PC-3 (cell line): ENCODE data around the gene EGLN2.
"Not testable (repeated sequence)": the region's sequence is repeated elsewhere in the genome, so short reads cannot be mapped to it uniquely, and the experiment has no call there.

Source experiments
- EZH2 ChIP-seq: fragments of 300-600 bp; sonication (generic); IDR thresholded peaks from one replicate; pipeline ENCODE4 v1.6.1; 2017; ENCODE audit warnings: antibody characterized with exemption, mild to moderate bottlenecking, low read length; ENCODE audit not compliant: unreplicated experiment
- EZH2phosphoT487 ChIP-seq: fragments of 300-600 bp; sonication (generic); IDR thresholded peaks from 2 replicates; pipeline ENCODE4 v1.6.1; 2018; ENCODE audit warnings: mild to moderate bottlenecking, antibody characterized with exemption, low read length, borderline replicate concordance
- TF ChIP-seq, protein P1 (sequence below): fragments of 300-600 bp; sonication (generic); conservative IDR thresholded peaks from 2 replicates; pipeline ENCODE4 v1.5.1; 2017; ENCODE audit warnings: antibody characterized with exemption, low read depth, mild to moderate bottlenecking, low read length

DNA sequence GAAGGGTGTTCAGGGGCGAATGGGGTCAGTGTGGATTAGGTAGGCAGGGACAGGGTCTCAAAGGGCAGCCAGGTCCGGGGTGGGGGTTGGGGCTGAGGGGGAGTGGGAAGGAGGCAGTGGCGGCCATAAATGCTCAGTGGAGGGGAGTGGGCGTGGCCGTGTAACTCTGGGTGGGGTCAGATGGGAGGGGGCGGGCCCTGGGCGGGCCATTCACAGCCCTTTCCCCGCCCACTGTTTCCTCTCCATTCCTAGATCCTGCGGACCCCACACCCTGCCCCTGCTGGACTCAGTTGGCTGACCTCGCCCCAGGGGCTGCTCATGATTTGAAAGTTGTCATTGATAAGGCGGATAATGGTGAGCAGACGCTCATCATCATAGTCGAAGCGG is 27.3 kb downstream of the EGLN2 start:
- TF ChIP-seq, protein P1, sequence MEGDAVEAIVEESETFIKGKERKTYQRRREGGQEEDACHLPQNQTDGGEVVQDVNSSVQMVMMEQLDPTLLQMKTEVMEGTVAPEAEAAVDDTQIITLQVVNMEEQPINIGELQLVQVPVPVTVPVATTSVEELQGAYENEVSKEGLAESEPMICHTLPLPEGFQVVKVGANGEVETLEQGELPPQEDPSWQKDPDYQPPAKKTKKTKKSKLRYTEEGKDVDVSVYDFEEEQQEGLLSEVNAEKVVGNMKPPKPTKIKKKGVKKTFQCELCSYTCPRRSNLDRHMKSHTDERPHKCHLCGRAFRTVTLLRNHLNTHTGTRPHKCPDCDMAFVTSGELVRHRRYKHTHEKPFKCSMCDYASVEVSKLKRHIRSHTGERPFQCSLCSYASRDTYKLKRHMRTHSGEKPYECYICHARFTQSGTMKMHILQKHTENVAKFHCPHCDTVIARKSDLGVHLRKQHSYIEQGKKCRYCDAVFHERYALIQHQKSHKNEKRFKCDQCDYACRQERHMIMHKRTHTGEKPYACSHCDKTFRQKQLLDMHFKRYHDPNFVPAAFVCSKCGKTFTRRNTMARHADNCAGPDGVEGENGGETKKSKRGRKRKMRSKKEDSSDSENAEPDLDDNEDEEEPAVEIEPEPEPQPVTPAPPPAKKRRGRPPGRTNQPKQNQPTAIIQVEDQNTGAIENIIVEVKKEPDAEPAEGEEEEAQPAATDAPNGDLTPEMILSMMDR, result not testable (repeated sequence)
- not testable (repeated sequence) for TF ChIP-seq EZH2, EZH2phosphoT487
